Body of pancreas (tissue), 4 donors: ENCODE data around the gene ALPK1. TPM values are rescaled to one million over a fixed set of nuclear protein-coding genes. Genes with fewer than 3 reads are reported as not detected.

ENCODE experiments used
- ATAC-seq: fragments of 150-250 bp; one replicate; pipeline ENCODE4 v1.9.1; 2016
- DNase-seq, 4 donors: peaks; one replicate each; pipeline ENCODE4 v3.0.0-alpha.2; 2019
- H3K27ac ChIP-seq, 4 donors: fragments of 200-600 bp; sonication (generic); 1 replicate in 3 of 4; 2 replicates in 1 of 4; pipeline versions ENCODE4 v1.5.1 to v1.6.1; 2016 to 2019; ENCODE audit warnings: mild to moderate bottlenecking in 1 of 4, mixed read lengths in 1 of 4, moderate library complexity in 1 of 4
- H3K27me3 ChIP-seq, 2 donors: fragments of 200-600 bp; sonication (generic); one replicate each; pipeline ENCODE4 v1.6.0; 2016; ENCODE audit warnings: mild to moderate bottlenecking in 1 of 2
- H3K36me3 ChIP-seq, 2 donors: fragments of 200-600 bp; sonication (generic); replicated peaks in 1 of 2; 2 replicates each; pipeline ENCODE4 v1.5.1; 2016; ENCODE audit warnings: low read depth in 2 of 2; ENCODE audit not compliant: insufficient read depth in 1 of 2
- H3K4me1 ChIP-seq: fragments of 200-600 bp; sonication (generic); one replicate; pipeline ENCODE4 v1.6.0; 2016
- H3K4me3 ChIP-seq, 2 donors: fragments of 200-600 bp; sonication (generic); 1 replicate in 1 of 2; 2 replicates in 1 of 2; pipeline ENCODE4 v1.5.1; 2016 to 2019
- H3K9me3 ChIP-seq, 3 donors: fragments of 200-600 bp; sonication (generic); 1 replicate in 2 of 3; 2 replicates in 1 of 3; pipeline ENCODE4 v1.5.1; 2016
- CTCF ChIP-seq, 7 experiments: fragments of 450-650 bp in 4 of 7; fragments of 200-600 bp in 3 of 7; sonication (generic) in 3 of 7; IDR thresholded peaks; one replicate each; pipeline ENCODE4 v1.5.1; 2016 to 2019; ENCODE audit warnings: antibody characterized with exemption in 7 of 7
- POLR2A ChIP-seq, 3 donors: fragments of 450-650 bp; IDR thresholded peaks; one replicate each; pipeline ENCODE4 v1.6.1; 2016; ENCODE audit warnings: antibody characterized with exemption in 3 of 3, mild to moderate bottlenecking in 2 of 3
- WGBS, 2 donors: methylation state at CpG; one replicate each; pipeline ENCODE4 v1.1.5; 2017; 5-methylcytosine and 5-hydroxymethylcytosine counted together
- intact Hi-C: fragments of 100-400 bp; cut with DNase I; formaldehyde crosslinking; loops from one replicate; pipeline ENCODE4 v1.15.1; 2023
- total RNA-seq, 2 donors: library from RNA; depleted of rRNA; stranded (reverse); fragments of >200 nt; gene quantifications; one replicate each; pipeline ENCODE4 v1.1.0, GENCODE V29; 2016

The ALPK1 gene
- total RNA-seq, 2 donors from 2014 or later = 14.8 to 26.7 TPM

- no peak for TF ChIP-seq CTCF (IDR thresholded peaks at IDR 0.05)
- no peak for TF ChIP-seq POLR2A (IDR thresholded peaks at IDR 0.05)
- Histone ChIP-seq H3K27ac (no peak overlapping the region), H3K36me3 (no peaks in the 10 kb centered on the region), H3K4me3 (no peak overlapping the region), H3K9me3 (no peaks in the 10 kb centered on the region), H3K4me1 (no peaks in the 10 kb centered on the region), H3K27me3 (no peaks in the 10 kb centered on the region)
- intact Hi-C loops = no loop called here
- ATAC-seq (no peak), DNase-seq (no peak)
- 48 to 81% methylated on average over 1 of the region's 1 CpG for whole genome bisulfite sequencing, 2 donors
Measured at GRCh38 chr4:112370466-112370865, 73.3 kb downstream of the ALPK1 start.

DNA sequence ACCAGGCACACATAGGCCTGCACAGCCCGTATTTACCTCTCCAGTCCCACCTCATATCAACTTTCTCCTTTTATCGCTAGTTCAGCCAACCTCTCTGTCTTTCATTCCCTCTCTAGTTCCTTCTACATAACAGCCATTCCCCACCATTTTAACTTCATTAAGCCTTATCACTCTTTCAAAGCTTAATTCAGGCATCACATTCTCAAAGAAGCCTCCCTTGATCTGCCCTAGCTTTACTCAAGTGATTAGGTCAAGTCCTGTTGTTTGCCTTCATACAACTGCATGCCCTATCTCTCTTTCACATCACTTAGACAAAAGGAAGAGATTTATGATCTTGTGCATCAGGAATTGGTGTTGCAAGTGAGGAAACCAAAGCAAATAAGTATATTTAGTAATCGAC, 74.2 kb downstream of the ALPK1 start:
- no peak overlapping the region for H3K27ac ChIP-seq
- H3K36me3 ChIP-seq = no peaks in the 10 kb centered on the region
- H3K4me1 ChIP-seq = no peaks in the 10 kb centered on the region
- no peaks in the 10 kb centered on the region for H3K27me3 ChIP-seq
- H3K4me3 ChIP-seq = no peak overlapping the region
- intact Hi-C loops = no loop called here
- DNase-seq (no peak), ATAC-seq (no peak)
- TF ChIP-seq CTCF (IDR thresholded peaks at IDR 0.05) = no peak
- TF ChIP-seq POLR2A (IDR thresholded peaks at IDR 0.05) = no peak
- 62 to 75% methylated on average over 3 of the region's 3 CpGs for WGBS, 2 donors
- H3K9me3 ChIP-seq = no peaks in the 10 kb centered on the region

GRCh38 chr4:112374850-112375249, 77.7 kb downstream of the ALPK1 start:
- Histone ChIP-seq H3K9me3 (no peaks in the 10 kb centered on the region), H3K27ac (no peak overlapping the region), H3K4me3 (no peak overlapping the region), H3K36me3 (peaks cover 0 to 3% of the 10 kb centered on the region in 2 donors), H3K4me1 (no peaks in the 10 kb centered on the region), H3K27me3 (no peaks in the 10 kb centered on the region)
- DNase-seq = no peak
- intact Hi-C loops = no loop called here
- TF ChIP-seq CTCF (IDR thresholded peaks at IDR 0.05) (no peak), POLR2A (IDR thresholded peaks at IDR 0.05) (no peak)
- ATAC-seq = no peak
- 80 to 83% methylated on average over 2 of the region's 2 CpGs for WGBS, 2 donors

DNA sequence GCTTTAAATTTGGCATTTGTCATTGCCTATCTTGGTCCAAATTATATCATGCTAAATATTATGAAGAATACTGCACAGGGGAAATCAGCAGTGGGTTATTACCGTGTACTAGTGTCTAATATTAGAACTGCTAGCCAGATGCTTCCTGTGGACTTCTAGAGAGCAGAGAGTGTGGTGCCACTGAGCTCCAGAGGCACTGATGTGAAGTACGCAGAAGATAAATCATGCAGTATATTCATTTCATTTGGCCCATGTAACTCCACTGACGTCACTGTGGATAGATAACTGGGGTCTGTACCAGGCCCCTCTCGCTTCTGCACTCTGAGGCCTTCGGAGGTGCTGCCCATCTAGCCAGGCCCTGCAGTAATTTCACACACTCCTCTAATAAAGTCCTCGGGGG, 80.0 kb downstream of the ALPK1 start:
- Histone ChIP-seq H3K27me3 (no peaks in the 10 kb centered on the region), H3K36me3 (peaks cover 0 to 3% of the 10 kb centered on the region in 2 donors), H3K4me3 (no peak overlapping the region), H3K9me3 (no peaks in the 10 kb centered on the region), H3K4me1 (no peaks in the 10 kb centered on the region), H3K27ac (no peak overlapping the region)
- TF ChIP-seq CTCF (IDR thresholded peaks at IDR 0.05) = no peak
- TF ChIP-seq POLR2A (IDR thresholded peaks at IDR 0.05) = no peak
- no peak for DNase-seq
- ATAC-seq = no peak
- intact Hi-C loops = no loop called here
- WGBS, 2 donors = 80 to 87% methylated on average over 6 of the region's 6 CpGs

- WGBS, 2 donors = 81 to 84% methylated on average over 13 of the region's 13 CpGs
- Histone ChIP-seq H3K4me3 (no peak overlapping the region), H3K36me3 (peaks cover 0 to 4% of the 10 kb centered on the region in 2 donors), H3K27me3 (no peaks in the 10 kb centered on the region), H3K4me1 (no peaks in the 10 kb centered on the region), H3K27ac (no peak overlapping the region), H3K9me3 (no peaks in the 10 kb centered on the region)
- TF ChIP-seq POLR2A (IDR thresholded peaks at IDR 0.05) (no peak), CTCF (IDR thresholded peaks at IDR 0.05) (no peak)
- intact Hi-C loops = no loop called here
- DNase-seq (no peak), ATAC-seq (no peak)
Measured at GRCh38 chr4:112377594-112378242, 80.5 kb downstream of the ALPK1 start.
